Measurements from ENCODE around the gene DUS1L.

The DUS1L gene

DNA sequence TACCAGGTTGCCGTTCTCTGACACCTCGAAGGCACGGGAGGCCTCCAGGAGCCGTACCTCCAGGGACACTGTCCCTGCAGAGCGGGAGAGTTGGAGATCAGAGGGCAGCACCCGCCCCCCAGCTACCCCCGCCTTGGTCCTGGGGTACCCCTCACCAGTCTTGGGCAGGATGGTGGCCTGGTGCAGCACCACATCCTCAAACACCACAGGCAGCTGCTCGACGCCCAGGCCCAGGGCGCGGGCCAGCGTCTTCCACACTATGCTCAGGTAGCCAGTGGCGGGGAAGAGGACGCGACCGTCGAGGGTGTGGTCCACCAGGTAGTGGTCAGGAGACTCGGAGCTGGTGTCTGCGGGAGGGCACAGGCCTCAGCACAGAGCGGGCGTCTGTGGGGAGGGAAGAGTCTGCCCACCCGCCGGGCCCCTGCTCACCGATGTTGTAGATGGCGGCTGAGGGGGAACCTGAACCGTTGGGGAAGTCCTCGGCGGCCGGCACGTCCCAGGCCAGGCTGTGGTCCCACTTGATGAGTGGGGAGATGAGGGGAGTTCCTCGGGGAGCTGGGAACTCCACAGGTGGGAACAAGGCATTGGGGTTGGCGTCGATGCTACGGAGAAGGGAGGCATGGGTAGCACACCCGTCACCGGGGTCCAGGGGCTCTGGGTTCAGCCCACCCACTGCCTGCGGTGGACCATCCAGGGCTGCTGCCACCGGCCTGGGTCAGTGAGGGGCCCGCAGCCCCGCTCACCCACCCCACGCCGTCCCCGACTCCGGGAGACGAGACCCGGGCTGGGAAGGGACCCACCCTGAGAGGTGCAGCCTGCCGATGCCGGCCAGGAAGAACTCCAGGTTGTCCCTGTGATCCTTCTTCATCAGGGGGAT is 22.6 kb upstream of the DUS1L start:
- DNase-seq (ENCODE audit: low read depth in 2 of 2), result no peak

DNA sequence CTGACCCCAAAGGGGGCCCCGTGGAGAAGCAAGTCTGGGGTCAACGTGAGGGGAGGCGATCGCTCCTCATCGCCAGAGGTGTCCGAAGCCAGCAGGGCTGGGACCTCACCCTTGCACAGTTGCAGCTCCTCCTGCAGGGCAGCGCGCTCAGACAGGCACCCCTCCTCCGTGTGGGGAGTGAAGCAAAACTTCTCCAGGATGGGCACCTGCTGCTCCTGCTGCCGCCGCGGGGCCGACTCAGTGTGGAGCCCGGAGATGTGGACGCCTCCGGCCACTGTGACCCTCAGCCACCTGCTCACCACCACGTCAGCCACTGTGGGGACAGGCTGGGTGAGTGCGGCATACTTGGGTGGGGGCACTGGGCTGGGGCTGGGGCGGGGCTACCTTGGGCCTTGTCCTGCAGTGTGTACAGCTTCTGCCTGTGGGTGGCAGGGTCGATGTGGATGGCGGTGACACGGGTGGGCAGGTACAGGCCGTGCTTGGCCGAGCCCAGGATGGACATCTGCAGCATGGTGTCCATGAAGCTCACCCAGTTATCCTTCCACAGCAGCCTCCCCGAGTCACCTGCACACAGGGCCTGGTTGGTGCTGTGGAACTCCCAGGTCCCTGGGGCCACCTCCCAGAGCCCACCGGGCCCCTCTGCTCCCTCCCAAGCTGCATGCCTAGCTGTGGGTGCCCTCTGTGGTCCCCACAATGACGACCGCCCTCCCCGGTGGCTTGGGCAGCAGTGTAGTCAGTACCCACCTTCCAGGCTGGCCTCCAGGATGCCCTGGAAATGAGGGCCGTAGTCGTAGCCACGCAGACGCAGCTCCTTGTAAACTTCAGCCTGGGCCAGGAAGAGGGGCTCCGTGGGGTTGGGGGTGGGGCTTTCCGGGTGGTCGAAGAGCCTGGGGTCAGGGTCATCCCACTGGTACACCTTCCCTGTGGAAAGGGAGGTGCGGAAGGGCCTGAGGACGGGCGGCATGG is 21.6 kb upstream of the DUS1L start:
- DNase-seq (ENCODE audit: low read depth in 2 of 2), result no peak

DNA sequence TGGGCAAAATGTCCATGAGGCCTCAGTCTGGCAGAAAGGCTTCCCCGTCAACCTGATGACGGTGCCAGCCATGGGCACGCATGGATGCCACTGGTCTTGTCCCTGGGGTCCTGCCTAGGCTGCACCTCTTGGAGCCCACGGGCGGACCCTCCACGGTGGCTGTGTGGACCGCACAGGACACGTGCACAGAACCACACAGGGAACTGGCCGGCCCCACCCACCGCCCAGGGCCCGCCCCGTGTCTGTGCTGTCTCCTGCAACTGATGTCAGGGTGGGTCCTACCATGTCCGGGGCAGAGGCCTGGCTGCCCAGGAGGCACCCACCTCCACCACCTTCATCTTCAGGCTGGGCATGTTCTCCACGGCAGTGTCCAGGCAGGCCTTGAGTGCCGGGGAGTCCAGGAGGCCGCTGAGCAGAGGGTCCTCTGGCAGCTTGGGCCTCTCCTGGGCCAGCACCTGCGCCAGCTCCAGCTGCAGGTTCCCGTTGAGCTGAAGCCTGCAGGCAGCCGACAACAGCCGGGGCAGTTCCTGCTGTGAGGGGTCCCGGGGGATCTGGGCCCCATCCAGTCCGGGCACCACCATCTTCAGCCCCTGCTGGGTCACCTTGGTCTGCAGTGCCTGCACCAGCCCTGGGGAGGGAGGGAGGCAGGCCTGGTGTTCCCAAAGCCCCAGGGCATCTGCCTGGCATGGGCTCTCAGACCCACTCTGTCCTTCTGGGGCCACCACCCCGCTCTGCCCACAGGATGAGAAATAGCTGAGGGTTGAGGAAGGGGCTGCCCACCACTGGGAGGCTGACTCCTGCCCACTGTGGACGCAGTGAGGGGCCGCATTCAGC is 20.5 kb upstream of the DUS1L start:
- no peak for DNase-seq (ENCODE audit: low read depth in 2 of 2)

DNA sequence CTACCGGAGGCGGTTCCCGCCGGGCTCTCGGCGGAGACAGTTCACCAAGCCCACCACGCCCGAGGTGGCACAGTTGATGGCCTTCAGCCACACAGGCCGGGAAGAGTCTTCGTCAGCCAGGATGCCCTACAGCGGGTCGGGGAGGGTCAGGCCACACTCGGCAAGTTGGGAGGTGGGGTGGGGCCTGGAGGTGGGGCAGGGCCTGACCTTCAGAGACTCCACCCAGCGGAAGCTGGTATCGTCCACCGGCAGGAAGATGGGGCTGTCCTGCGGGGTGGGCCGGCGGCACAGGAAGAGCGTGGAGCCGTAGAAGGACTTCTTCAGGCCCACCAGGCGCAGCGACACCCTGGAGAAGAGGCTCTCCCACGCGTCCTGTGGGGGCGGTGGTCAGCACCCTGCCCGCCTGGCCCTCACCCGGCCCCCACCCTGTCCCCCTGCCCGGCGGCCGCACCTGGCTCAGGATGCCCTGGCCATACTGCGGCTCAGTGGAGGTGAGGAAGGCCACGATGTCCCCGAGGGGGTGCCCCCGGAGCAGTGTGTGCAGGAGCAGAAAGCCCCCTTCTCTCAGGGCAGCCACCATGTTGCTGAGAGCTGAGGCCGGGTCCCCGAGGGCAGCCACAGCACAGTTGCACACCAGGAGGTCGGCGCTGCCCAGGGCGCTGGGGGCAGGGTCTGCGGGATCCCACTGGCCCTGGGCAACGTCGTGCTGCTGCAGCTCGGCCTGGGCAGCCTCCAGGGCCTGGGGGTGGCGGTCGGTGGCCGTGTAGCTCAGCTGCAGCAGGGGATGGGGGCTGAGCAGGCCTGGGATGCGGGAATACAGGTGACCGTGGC is 19.6 kb upstream of the DUS1L start:
- DNase-seq (ENCODE audit: low read depth in 2 of 2), result no peak

DNA sequence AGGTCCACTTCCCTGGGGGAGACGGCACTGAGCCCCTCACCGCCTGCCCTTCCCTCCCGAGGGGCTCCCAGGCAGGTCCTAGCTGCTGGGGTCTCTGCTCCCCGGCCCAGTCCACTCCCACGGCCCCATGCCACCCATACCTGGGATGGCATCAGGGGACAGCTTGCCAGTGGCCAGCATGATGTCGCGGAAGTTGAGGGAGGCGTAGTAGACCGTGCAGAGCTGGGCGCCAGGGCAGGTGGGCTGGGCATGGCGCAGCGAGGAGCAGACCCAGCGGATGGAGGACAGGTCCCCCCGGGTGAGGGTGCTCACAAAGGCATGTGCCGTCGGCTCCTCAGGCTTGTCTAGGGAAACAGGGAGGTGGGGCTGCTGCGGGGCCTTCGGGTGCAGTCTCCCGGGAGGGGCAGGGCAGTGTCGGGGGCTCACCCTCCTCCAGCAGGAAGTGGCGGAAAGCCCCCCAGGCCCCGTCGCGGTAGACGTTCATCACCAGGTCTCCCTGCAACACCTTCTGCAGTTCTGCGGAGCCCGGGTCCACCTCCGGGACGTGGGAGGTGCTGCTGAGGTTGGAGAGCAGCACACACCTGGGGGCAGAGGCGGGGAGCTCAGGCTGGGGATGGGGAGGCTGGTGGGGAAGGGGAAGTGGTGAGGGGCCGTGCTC is 18.9 kb upstream of the DUS1L start:
- DNase-seq (ENCODE audit: low read depth in 2 of 2), result no peak

DNA sequence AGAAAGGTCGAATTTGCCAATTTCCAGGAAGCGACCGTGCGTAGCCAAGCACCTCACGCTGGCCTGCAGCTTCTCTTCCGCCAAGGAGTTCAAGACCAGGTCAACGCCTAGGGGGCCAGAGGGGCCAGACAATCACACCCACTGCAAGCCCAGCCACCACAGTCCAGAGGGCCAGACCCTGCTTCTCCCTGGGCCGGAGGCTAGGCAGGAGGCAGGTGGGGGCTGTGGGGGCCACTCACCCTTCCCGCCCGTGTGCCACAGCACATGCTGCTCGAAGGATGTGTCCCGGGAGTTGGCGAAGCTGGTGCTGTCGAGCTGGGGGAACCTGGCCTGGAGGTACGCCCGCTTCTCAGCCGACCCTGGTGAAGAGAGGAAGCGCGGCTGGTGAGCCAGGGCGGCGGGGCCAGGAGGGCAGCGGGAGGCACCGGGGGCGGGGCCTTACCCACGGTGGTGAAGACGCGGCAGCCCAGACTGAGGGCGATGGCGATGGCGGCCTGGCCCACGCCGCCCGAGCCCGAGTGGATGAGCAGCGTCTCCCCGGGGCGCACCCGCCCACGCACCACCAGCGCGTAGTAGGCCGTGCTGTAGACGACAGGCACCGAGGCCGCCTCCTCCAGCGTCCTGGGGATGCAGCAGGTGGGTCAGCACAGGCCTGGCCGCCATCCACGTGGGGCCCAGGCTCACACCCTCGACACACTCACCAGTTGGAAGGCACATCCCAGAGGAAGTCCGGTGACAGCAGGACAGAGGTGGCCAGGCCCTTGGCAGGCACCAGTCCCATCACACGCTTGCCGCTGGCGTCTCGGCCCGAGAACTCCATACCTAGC is 18.1 kb upstream of the DUS1L start:
- DNase-seq (ENCODE audit: low read depth in 2 of 2), result no peak

DNA sequence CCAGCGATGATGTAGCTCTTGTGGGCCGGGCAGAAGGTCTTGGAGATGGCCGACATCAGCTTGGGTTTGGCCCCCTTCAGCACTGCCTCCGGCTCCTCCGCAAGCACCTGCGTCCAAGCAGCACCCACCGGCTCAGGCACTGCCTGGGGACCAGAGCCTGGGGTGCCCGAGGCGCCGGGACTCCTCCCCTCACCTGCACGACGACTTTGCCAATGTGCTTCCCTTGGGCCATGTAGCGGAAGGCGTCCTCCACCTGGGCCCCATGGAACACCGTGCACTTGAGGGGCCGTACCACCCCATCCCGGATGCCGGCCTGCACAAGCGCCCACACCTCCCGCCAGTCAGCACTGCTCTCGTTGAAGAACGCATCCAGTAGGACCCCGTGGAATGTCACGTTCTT is 17.4 kb upstream of the DUS1L start:
- DNase-seq (ENCODE audit: low read depth in 2 of 2), result no peak

DNA sequence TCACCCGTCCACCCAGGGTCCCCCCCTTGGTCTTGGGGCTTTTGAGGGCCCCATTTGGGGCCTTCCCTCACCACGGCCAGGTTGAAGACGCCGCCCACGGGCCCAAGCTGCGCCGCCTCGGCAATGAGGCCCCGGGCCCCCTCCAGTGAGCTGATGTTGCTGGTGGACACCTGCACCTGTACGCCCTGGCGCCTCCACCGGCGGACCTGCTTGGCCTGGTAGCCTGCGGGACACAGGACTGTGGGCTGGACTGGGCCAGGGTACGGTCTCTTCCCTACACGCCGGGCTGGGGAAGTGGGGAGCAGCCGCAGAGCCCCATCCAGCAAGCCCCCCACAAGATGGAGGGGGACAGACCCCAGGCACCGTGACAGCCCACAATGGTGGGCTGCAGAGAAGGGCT is 16.9 kb upstream of the DUS1L start:
- no peak for DNase-seq (ENCODE audit: low read depth in 2 of 2)

DNA sequence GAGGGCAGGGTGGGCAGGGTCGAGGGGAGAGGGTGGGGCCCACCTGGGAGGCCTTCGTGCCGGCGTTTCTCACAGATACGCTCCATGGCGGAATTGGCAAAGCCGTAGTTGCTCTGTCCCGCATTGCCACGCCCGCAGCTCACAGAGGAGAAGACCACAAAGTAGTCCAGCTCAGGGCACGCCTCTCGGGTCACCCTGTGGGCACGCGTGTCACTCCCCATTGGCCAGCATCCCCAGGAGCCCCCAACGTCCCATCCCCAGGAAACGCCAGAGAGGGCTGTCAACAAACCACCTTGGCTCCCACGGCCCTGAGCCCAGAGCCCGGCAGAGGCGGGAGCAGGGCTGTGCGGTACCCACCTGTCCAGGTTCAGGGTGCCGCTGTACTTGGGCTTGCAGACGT is 16.4 kb upstream of the DUS1L start:
- no peak for DNase-seq (ENCODE audit: low read depth in 2 of 2)

DNA sequence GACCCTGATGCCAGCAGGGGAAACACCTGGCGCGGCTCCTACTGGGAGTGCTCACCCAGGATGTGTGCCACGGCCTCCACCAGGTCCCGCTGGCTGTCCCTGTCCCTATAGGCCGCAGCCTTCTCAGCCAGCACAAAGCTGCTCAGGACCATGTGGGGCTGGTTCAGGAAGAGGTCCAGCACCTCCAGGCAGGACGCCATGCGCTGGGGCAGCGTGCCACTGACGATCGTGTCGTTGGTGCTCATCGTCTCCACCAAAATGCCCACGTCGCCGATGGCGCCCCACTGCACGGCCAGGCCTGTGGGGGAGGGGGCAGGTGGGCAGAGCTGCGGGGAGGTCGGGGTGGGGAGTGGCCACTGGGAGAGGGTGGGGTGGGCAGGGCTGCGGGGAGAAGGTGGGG is 15.9 kb upstream of the DUS1L start:
- no peak for DNase-seq (ENCODE audit: low read depth in 2 of 2)

DNA sequence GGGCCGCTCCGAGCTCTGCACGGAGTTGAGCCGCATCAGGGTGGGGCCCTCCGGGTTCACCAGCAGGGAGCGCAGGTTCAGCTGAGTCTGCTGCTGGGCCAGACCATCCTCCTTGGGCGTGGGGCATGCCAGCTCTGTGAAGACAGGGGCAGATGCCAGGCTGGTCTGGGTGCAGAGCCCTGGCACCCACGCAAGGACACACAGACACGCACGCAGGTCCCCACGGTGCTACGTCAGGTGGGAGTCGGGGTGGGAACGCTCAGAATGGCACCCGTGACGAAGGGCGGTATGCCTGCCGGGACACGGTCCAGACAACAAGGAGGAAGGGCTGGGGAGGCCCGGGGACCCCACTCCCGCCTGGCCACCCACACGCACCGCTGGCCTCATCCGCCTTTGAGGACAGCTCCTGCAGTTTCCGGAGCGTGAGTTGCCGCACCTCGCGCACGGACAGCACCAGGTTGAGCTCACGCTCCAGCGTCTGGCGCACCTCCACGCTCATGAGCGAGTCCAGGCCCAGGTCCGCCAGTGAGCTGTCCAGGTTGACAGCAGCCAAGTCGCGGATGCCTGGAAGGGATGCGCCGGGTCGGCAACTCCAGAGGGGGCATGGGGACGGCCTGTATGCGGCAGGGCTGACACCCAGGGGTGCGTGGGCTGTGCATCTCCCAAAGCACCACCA is 15.3 kb upstream of the DUS1L start:
- DNase-seq (ENCODE audit: low read depth in 2 of 2), result no peak

DNA sequence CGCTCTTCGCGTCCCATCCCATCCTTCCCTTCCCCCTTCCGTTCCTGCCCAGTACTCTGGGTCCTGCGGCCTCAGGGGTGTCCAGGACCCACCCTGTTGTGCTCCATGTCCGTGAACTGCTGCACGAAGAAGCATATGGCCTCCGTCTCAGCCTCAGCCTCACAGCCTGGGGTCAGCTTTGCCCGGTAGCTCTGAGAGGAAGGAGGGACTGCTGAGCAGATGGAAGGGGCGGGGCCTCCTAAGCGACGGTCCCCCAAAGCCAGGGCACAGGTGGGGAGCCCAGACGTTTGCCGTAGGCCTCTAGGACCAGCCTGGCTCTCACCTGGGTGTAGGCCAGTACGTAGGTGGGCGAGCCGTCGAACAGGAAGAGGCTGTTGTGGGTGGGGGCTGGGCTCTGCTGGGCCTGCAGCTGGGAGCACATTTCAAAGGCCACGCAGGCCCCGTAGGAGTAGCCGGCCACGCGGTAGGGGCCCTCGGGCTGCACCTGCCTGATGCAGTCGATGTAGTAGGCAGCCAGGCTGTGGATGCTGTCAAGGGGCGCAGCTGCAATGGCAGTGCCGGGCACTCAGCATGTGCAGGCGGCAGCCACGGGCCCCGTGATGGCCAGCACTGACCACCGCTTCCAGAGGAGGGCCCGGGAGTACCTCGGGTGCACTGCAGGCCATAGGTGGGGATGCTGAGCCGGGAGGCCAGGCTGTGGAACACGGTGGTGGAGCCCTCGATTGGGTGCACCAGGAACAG is 14.6 kb upstream of the DUS1L start:
- DNase-seq (ENCODE audit: low read depth in 2 of 2), result no peak

DNA sequence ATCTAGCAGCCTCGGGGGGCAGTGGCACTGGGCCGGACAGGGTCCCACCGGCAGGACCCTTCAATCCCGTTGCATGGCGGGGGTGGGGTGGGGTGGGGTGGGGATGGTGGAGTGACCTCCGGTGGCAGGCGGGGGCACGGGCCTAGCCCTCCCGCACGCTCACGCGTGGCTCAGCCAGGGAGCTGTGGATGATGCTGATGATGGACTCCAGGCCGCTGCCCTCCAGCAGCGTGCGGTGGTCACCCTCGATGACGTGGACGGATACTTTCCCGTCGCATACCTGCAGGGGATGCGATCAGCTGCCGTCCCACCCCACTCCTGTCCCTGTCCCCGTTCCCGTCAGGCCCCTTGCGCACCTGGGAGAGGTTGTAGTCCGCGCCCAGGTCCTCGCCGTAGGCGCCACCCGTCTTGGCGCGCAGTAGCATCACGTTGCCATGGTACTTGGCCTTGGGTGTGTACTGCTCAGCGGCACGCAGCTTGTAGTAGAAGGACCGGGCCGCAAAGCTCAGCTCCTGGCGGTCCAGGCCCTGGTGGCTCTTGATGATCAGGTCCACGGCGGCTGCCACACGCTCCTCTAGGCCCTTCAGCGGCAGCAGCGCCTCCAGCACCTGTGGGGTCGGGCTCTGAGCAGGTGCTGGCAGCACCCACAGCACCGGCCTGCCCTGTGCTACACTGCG is 13.5 kb upstream of the DUS1L start:
- no peak for DNase-seq (ENCODE audit: low read depth in 2 of 2)

DNA sequence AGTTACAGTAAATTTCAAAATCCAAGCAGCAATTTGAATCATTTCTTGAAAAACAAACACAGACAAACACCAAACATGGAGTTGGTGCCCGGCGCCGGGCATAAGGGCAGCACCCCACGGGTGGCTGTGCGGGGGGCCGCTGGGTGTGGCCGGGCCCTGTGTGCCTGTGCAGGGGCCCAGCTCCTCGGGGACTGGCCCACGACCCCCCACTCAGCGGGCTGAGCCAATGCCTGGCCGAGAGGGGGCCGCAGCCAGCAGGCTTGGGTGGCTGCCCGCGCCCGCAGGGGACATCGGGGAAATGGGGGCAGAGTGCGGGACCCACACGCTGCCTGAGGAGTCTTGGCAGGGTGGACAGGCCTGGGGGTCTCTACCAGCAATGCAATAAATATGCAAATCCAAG is 12.8 kb upstream of the DUS1L start:
- no peak for DNase-seq (ENCODE audit: low read depth in 2 of 2)

DNA sequence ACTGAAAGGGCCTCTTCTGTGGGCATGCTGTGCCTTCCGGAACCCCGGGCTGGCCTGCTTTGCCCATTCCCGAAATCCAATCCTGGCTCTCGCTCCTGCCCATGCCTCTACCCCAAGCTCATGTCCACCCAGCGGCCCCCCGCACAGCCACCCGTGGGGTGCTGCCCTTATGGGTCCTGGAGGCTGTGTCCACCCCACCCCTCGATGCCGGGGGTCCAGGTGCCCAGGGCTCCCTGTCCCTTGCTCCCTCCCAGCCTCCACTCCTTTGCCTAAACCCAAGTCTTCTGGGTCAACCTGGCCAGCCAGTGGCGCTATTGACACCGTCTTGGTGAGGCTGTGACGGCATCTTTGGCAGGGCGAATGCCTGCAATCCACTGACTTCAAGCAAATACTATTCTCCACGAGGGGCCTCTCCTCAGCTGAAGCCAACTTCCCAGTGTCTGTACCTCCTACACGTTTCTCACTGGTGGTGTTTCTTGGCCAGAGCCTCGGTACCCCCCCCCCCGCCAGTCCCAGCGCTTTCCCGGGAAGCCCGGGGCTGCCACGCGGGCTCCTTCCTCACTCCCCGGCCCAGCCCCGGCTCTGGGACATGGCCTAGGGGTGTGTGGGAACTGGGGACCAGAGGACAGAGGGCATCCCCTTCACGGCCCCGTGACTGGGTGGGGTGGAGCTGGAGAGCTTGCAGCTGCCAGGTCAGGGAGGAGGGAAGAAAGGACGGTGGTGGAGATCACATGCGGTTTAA is 12.2 kb upstream of the DUS1L start:
- DNase-seq (ENCODE audit: low read depth in 2 of 2), result no peak

DNA sequence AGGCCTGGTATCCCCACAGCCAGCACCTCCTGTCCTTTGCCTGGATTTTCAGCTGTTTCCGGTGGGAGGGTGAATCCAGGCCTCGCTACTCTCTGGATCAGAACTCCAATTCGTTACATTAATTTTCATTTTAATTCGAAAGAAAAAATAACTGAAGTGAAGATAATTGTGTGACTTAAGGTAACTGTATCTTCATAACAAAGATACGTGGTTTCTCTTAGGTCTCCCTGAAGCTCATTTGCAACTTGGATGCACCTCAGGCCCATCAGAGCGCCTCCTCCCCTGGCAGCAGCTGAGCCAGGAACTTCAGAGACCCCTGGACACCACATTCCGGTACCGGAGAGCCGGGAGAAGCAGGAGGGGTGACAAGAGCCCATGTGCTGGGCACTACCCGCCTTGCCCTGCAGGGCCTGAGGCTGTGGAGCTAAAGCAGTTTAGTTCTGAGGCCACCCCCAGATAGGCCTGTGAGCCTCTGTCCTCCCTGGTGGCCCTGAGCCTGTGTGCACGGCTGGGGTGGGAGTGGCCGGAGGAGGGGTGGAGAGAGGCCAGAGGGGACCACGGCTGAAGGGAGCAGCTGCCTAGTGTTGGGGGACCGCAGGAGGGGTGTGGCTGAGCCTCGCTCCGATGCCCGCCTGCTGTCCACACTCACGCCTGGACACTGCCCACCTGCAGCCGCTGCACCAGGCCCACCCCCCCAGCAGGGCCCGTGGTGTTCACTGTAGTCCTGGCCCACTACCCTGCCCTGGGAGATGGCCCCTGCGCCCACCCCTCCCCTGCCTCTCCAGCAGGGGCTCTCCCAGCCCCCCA is 11.4 kb upstream of the DUS1L start:
- DNase-seq (ENCODE audit: low read depth in 2 of 2), result no peak
